ENCODE data around the gene STK11. TPM values are rescaled to one million over a fixed set of nuclear protein-coding genes. Genes with fewer than 3 reads are reported as not detected.

The STK11 gene
- total RNA-seq, 4 donors from 2014 or later, result 38.0 to 48.4 (median 44.2) TPM

GRCh38 chr19:1252821-1253513, 47.4 kb downstream of the STK11 start:
- ATAC-seq (ENCODE audit: low FRiP score) (peak; percentile 56), DNase-seq (ENCODE audit: low spot score) (no peak)
- TF ChIP-seq CTCF (IDR thresholded peaks at IDR 0.05), result no peak

GRCh38 chr19:1253514-1254080, 48.0 kb downstream of the STK11 start:
- DNase-seq (ENCODE audit: low spot score) (no peak), ATAC-seq (ENCODE audit: low FRiP score) (no peak)
- TF ChIP-seq CTCF (IDR thresholded peaks at IDR 0.05), result no peak

- ATAC-seq (ENCODE audit: low FRiP score), result no peak
- DNase-seq (ENCODE audit: low spot score), result no peak
- no peak for TF ChIP-seq CTCF (IDR thresholded peaks at IDR 0.05)
Observed at GRCh38 chr19:1254081-1254527, 48.5 kb downstream of the STK11 start.

GRCh38 chr19:1254530-1255185, 49.1 kb downstream of the STK11 start:
- no peak for DNase-seq (ENCODE audit: low spot score)
- TF ChIP-seq CTCF (IDR thresholded peaks at IDR 0.05), result no peak

GRCh38 chr19:1255186-1256161, 49.9 kb downstream of the STK11 start:
- no peak for TF ChIP-seq CTCF (IDR thresholded peaks at IDR 0.05)
- no peak for DNase-seq (ENCODE audit: low spot score)
- ATAC-seq (ENCODE audit: low FRiP score), result no peak

More at GRCh38 chr19:1254530-1255185, 49.1 kb downstream of the STK11 start:
- ATAC-seq (ENCODE audit: low FRiP score), result no peak

- DNase-seq (ENCODE audit: low spot score) (no peak), ATAC-seq (ENCODE audit: low FRiP score) (no peak)
- TF ChIP-seq CTCF (IDR thresholded peaks at IDR 0.05), result no peak
Observed at GRCh38 chr19:1256646-1257474, 51.3 kb downstream of the STK11 start.
